ENCODE results near the gene CHRD.

DNA sequence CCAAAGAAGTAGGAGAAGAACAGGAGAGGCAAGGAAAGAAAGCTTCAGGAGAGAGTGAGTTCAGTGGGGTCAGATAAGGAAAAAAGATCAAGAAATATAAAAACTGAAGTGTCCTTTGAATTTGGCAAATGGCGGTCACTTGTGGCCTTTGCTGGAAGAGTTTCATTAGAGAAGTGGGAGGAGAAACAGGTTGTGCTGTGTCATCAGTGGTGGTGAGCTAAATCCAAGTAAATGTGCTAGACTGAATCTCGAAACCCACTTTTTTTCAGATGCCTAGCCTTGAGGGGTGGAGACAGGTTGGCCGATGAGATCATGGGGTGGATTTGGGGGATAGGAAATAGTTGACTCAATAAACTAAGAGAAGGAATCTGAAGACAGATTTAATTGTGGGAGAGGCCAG is 43.7 kb downstream of the CHRD start:
- TF ChIP-seq MAFK (IDR thresholded peaks at IDR 0.05; ENCODE audit: low read length) (no peak), CTCF (IDR thresholded peaks at IDR 0.05 in 2 of 3, conservative IDR thresholded peaks at IDR 0.05 in 1 of 3; ENCODE audit: insufficient read depth in 2 of 3, low read depth in 1 of 3, low read length in 3 of 3) (no peak)

All from K562 (cell line).